ENCODE data around the gene RTP2.
A peak's percentile ranks its signal among the peaks of the same experiment; 100 is the strongest.

GRCh38 chr3:187678726-187679268, 23.6 kb downstream of the RTP2 start:
- TF ChIP-seq POLR2AphosphoS5 (IDR thresholded peaks at IDR 0.05; ENCODE audit: control insufficient read depth, insufficient read depth, low read depth, low read length), result no peak
- TF ChIP-seq CTCF (IDR thresholded peaks at IDR 0.05 in 2 of 3, conservative IDR thresholded peaks at IDR 0.05 in 1 of 3; ENCODE audit: insufficient read depth in 2 of 3, low read depth in 1 of 3, low read length in 3 of 3), result peak; percentile 68 to 81 (median 77)
- TF ChIP-seq FOXP4 (CRISPR knock-in tag; IDR thresholded peaks at IDR 0.05; ENCODE audit: borderline replicate concordance), result no peak
- no peak for TF ChIP-seq BRCA1 (IDR thresholded peaks at IDR 0.05)
- no peak for TF ChIP-seq BRCA1 (CRISPR knock-in tag; IDR thresholded peaks at IDR 0.05)
- TF ChIP-seq MAFK (IDR thresholded peaks at IDR 0.05; ENCODE audit: low read length), result no peak
- no peak for TF ChIP-seq TAF1 (IDR thresholded peaks at IDR 0.05; ENCODE audit: control insufficient read depth, extremely low read depth, insufficient read depth, low read length, severe bottlenecking)
- no peak for TF ChIP-seq MTA1 (IDR thresholded peaks at IDR 0.05; ENCODE audit: borderline replicate concordance)

All from K562 (cell line).